Uterus (tissue), 4 donors: Measurements from ENCODE around the gene PTPRU. TPM values are rescaled to one million over a fixed set of nuclear protein-coding genes. Genes with fewer than 3 reads are reported as not detected.

Experiments
- DNase-seq, 2 donors: peaks; one replicate each; pipeline ENCODE4 v3.0.0-alpha.2; 2019 to 2020
- H3K27ac ChIP-seq, 2 donors: fragments of 200-600 bp; sonication (generic); 1 replicate in 1 of 2; 2 replicates in 1 of 2; pipeline ENCODE4 v1.5.1; 2016 to 2018
- H3K27me3 ChIP-seq, 2 donors: fragments of 200-600 bp; sonication (generic); one replicate each; pipeline ENCODE4 v1.5.1; 2018 to 2019; ENCODE audit warnings: control low read depth in 1 of 2
- H3K36me3 ChIP-seq, 2 donors: fragments of 200-600 bp; sonication (generic); one replicate each; pipeline ENCODE4 v1.5.1; 2019; ENCODE audit warnings: control low read depth in 1 of 2
- H3K4me1 ChIP-seq, 2 donors: fragments of 200-600 bp; sonication (generic); one replicate each; pipeline ENCODE4 v1.5.1; 2018 to 2019; ENCODE audit warnings: control low read depth in 1 of 2
- H3K4me3 ChIP-seq, 2 donors: fragments of 200-600 bp; sonication (generic); 1 replicate in 1 of 2; 2 replicates in 1 of 2; pipeline ENCODE4 v1.5.1; 2018 to 2019; ENCODE audit warnings: mild to moderate bottlenecking in 1 of 2
- H3K9me3 ChIP-seq, 2 donors: fragments of 200-600 bp; sonication (generic); one replicate each; pipeline ENCODE4 v1.5.1; 2019; ENCODE audit warnings: control low read depth in 1 of 2
- CTCF ChIP-seq, 4 experiments: fragments of 200-600 bp in 2 of 4; fragments of 450-650 bp in 2 of 4; sonication (generic) in 2 of 4; IDR thresholded peaks; one replicate each; pipeline ENCODE4 v1.5.1; 2016 to 2019; ENCODE audit warnings: antibody characterized with exemption in 4 of 4, mild to moderate bottlenecking in 2 of 4, moderate library complexity in 1 of 4
- POLR2A ChIP-seq, 2 donors: fragments of 450-650 bp; IDR thresholded peaks; one replicate each; pipeline ENCODE4 v1.6.1; 2016; ENCODE audit warnings: antibody characterized with exemption in 2 of 2, mild to moderate bottlenecking in 1 of 2, moderate library complexity in 1 of 2
- intact Hi-C: fragments of 100-400 bp; cut with DNase I; formaldehyde crosslinking; loops from one replicate; pipeline ENCODE4 v1.15.1; 2023; ENCODE audit warnings: low total_unique reads
- total RNA-seq, 4 donors: library from RNA; depleted of rRNA in 3 of 4; stranded (reverse); fragments of >200 nt in 3 of 4; gene quantifications; one replicate each; pipeline versions ENCODE4 v1.1.0 to v1.2.4, GENCODE V29; 2014 to 2023
- donor health status: DM: yes; HTN: yes; CAD: no.

PTPRU gene
- total RNA-seq, 4 donors from 2014 or later, result 9.5 to 48.2 (median 33.4) TPM

DNA sequence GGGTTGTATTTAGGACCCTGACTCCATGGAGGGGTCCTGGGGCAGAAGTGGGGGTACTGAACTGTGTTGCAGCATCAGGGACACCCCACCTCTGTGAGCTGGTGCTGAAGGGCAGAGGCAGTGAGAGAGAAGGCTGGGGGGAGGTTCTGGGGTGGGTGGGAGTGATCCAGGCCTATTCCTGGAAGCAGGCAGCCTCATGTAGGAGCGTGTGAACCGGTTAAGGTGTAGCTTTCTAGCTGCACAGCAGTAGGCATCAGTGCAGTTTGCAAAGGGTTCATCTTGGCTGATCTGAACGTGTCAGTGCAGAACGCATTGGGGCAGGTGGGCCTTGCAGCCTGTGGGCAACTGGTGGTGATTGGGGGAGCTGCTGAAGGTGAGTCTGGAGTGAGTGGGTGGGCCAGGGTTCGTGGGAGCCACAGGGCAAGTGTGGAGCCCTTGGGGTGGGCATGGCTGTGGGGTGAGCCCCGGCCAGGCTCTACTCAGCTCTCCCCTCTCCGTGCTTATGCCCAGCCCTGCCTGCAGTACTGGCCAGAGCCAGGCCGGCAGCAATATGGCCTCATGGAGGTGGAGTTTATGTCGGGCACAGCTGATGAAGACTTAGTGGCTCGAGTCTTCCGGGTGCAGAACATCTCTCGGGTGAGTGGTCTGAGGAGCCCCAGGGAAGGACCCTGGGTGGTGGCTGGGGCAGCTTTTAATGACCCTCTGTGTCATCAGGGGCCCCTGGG lies 86.7 kb downstream of the PTPRU start:
- H3K27ac ChIP-seq, result no peak overlapping the region
- H3K27me3 ChIP-seq, result no peaks in the 10 kb centered on the region
- no peaks in the 10 kb centered on the region for H3K9me3 ChIP-seq
- TF ChIP-seq CTCF (IDR thresholded peaks at IDR 0.05), result no peak
- TF ChIP-seq POLR2A (IDR thresholded peaks at IDR 0.05), result no peak
- H3K4me3 ChIP-seq, result no peak overlapping the region
- H3K4me1 ChIP-seq, result no peaks in the 10 kb centered on the region
- intact Hi-C loops, result no loop called here
- DNase-seq, result no peak
- no peaks in the 10 kb centered on the region for H3K36me3 ChIP-seq

GRCh38 chr1:29323636-29324035 lies 87.3 kb downstream of the PTPRU start:
- H3K27me3 ChIP-seq, result no peaks in the 10 kb centered on the region
- TF ChIP-seq CTCF (IDR thresholded peaks at IDR 0.05) (no peak), POLR2A (IDR thresholded peaks at IDR 0.05) (no peak)
- no peak for DNase-seq
- no peak overlapping the region for H3K4me3 ChIP-seq
- no peak overlapping the region for H3K27ac ChIP-seq
- H3K4me1 ChIP-seq, result no peaks in the 10 kb centered on the region
- intact Hi-C loops, result no loop called here
- H3K36me3 ChIP-seq, result no peaks in the 10 kb centered on the region
- no peaks in the 10 kb centered on the region for H3K9me3 ChIP-seq

DNA sequence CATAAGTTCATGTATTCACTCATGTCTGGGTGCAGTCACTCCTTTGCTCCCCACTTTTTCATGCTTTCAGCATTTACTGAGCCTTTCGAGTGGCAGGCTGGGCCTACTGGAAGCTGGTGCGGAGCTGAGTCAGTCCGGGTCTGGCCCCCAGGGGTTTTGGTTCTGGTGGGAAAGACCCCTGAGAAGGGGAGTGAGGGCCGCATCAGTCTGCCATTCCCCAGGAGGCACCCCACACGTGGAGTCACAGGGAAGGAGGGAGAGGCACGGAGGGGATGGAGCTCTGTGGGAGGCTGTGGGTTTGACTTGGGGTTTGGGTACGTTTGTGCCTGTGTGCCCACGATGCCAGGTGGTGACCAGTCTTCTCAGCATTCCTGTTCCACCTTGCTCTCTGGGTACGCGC lies 87.9 kb downstream of the PTPRU start:
- Histone ChIP-seq H3K27me3 (no peaks in the 10 kb centered on the region), H3K4me3 (no peak overlapping the region), H3K9me3 (no peaks in the 10 kb centered on the region), H3K36me3 (no peaks in the 10 kb centered on the region), H3K27ac (no peak overlapping the region), H3K4me1 (no peaks in the 10 kb centered on the region)
- DNase-seq, result no peak
- intact Hi-C loops, result no loop called here
- no peak for TF ChIP-seq POLR2A (IDR thresholded peaks at IDR 0.05)
- TF ChIP-seq CTCF (IDR thresholded peaks at IDR 0.05), result no peak

GRCh38 chr1:29324771-29325351 lies 88.5 kb downstream of the PTPRU start:
- Histone ChIP-seq H3K27me3 (no peaks in the 10 kb centered on the region), H3K9me3 (no peaks in the 10 kb centered on the region), H3K4me3 (no peak overlapping the region), H3K27ac (no peak overlapping the region), H3K36me3 (no peaks in the 10 kb centered on the region), H3K4me1 (no peaks in the 10 kb centered on the region)
- intact Hi-C loops, result no loop called here
- no peak for DNase-seq
- TF ChIP-seq CTCF (IDR thresholded peaks at IDR 0.05) (no peak), POLR2A (IDR thresholded peaks at IDR 0.05) (no peak)

DNA sequence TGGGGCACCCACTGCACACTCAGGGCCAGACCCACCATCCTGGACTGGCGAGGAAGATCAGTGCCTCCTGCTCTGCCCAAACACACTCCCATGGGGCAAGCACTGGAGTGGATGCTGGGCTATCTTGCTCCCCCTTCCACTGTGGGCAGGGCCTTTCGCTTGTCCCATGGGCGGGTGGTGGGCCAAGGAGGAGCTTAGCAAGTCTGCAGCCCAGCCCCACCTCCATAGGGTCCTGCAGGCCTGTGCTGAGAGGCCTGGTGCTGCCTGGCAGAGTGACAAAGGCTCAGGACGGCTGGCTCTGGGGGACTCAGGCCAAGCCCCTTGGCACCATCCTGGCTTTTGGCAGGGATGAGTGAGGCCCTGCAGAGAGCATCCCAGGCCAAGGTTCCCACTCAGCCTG lies 89.4 kb downstream of the PTPRU start:
- Histone ChIP-seq H3K9me3 (no peaks in the 10 kb centered on the region), H3K4me1 (no peaks in the 10 kb centered on the region), H3K36me3 (no peaks in the 10 kb centered on the region), H3K27ac (no peak overlapping the region), H3K27me3 (no peaks in the 10 kb centered on the region), H3K4me3 (no peak overlapping the region)
- intact Hi-C loops, result no loop called here
- TF ChIP-seq CTCF (IDR thresholded peaks at IDR 0.05), result no peak
- no peak for TF ChIP-seq POLR2A (IDR thresholded peaks at IDR 0.05)
- no peak for DNase-seq
